Activated CD8-positive, alpha-beta T cell treated with anti-CD3 and anti-CD28 coated beads, Interleukin-2, amount 10 ng/mL, durations not matched to agents 7 days and 5 days (primary cell): ENCODE measurements around the gene CSAD. TPM values are rescaled to one million over a fixed set of nuclear protein-coding genes. Genes with fewer than 3 reads are reported as not detected.

ENCODE experiments used
- ATAC-seq: fragments of 150-1000 bp; cut with Tn5 transposase; one replicate; pipeline ENCODE4 v1.10.0; 2021; ENCODE audit warnings: moderate library complexity
- CTCF ChIA-PET: fragments of 350-600 bp; sonication (Branson Sonifier 250); formaldehyde crosslinking; loops from one replicate; lab custom pipeline; 2021; ENCODE audit warnings: antibody characterized with exemption; lab: Charles Lee
- POLR2A ChIA-PET: fragments of 350-600 bp; sonication (Branson Sonifier 250); formaldehyde crosslinking; loops from one replicate; lab custom pipeline; 2021; ENCODE audit warnings: antibody characterized with exemption; lab: Charles Lee
- DNase-seq: peaks from one replicate; pipeline ENCODE4 v3.0.0-alpha.2; 2020
- H3K27ac Mint-ChIP-seq: one replicate; pipeline ENCODE4 v1.8.0; 2021; ENCODE audit warnings: mild to moderate bottlenecking, mixed read lengths
- H3K27me3 Mint-ChIP-seq: one replicate; pipeline ENCODE4 v1.8.0; 2021; ENCODE audit warnings: low read depth, mixed read lengths
- H3K36me3 Mint-ChIP-seq: one replicate; pipeline ENCODE4 v1.8.0; 2021; ENCODE audit warnings: low read depth, mixed read lengths
- H3K4me1 Mint-ChIP-seq: one replicate; pipeline ENCODE4 v1.8.0; 2021; ENCODE audit warnings: low read depth, mixed read lengths
- H3K4me3 Mint-ChIP-seq: one replicate; pipeline ENCODE4 v1.8.0; 2021; ENCODE audit warnings: mild to moderate bottlenecking, mixed read lengths
- H3K9me3 Mint-ChIP-seq: one replicate; pipeline ENCODE4 v1.8.0; 2022; ENCODE audit warnings: mixed read lengths; ENCODE audit not compliant: insufficient read depth
- total RNA-seq, 2 experiments: library from RNA; stranded (reverse); gene quantifications; one replicate each; pipeline ENCODE4 v1.2.3, GENCODE V29; 2021

CSAD gene
- total RNA-seq, 2 experiments from 2014 or later = 15.7 to 17.0 TPM

- ChIA-PET CTCF (interaction anchor here (0.9 to 15.1 kb wide), 10 partner anchors 8 to 152 kb away, joined by 3 to 401 read pairs (median 20); partner anchors contain the start of genes AAAS, ESPL1, ITGB7 and MYG1), POLR2A (interaction anchor here (0.8 to 9.6 kb wide), 5 partner anchors 9 to 51 kb away, joined by 3 to 88 read pairs (median 5); partner anchors contain the start of genes ESPL1 and ITGB7)
- H3K4me1 Mint-ChIP-seq = peaks cover 76% of the 10 kb centered on the region
- peak overlapping the region; percentile 97 for H3K4me3 Mint-ChIP-seq
- peak overlapping the region; percentile 90 for H3K27ac Mint-ChIP-seq
- no peaks in the 10 kb centered on the region for H3K27me3 Mint-ChIP-seq
- ATAC-seq (no peak), DNase-seq (peak; percentile 55)
- H3K36me3 Mint-ChIP-seq = peaks cover 64% of the 10 kb centered on the region
- no peaks in the 10 kb centered on the region for H3K9me3 Mint-ChIP-seq
These were observed 36.6 kb upstream of the CSAD start for GRCh38 chr12:53217051-53217930.

- Mint-ChIP-seq H3K9me3 (no peaks in the 10 kb centered on the region), H3K27me3 (no peaks in the 10 kb centered on the region), H3K4me1 (peaks cover 82% of the 10 kb centered on the region), H3K36me3 (peaks cover 80% of the 10 kb centered on the region), H3K4me3 (no peak overlapping the region), H3K27ac (peak overlapping the region; percentile 90)
- ATAC-seq (no peak), DNase-seq (no peak)
- ChIA-PET CTCF (interaction anchor here (1.0 to 15.1 kb wide), 9 partner anchors 14 to 107 kb away, joined by 3 to 401 read pairs (median 24); partner anchors contain the start of genes AAAS, ESPL1, MYG1 and PFDN5), POLR2A (interaction anchor here (1.1 to 9.6 kb wide), 4 partner anchors 7 to 77 kb away, joined by 3 to 88 read pairs (median 25); partner anchors contain the start of genes CSAD, ESPL1, ITGB7 and ZNF740)
These were observed 34.8 kb upstream of the CSAD start for GRCh38 chr12:53215497-53215896.

GRCh38 chr12:53214687-53215455, 34.1 kb upstream of the CSAD start:
- Mint-ChIP-seq H3K4me1 (peaks cover 87% of the 10 kb centered on the region), H3K4me3 (no peak overlapping the region), H3K36me3 (peaks cover 86% of the 10 kb centered on the region), H3K27me3 (no peaks in the 10 kb centered on the region), H3K27ac (peak overlapping the region; percentile 90), H3K9me3 (no peaks in the 10 kb centered on the region)
- ChIA-PET POLR2A (interaction anchor here (0.8 to 9.6 kb wide), 3 partner anchors 34 to 76 kb away, joined by 3 to 88 read pairs (median 4); partner anchors contain the start of genes CSAD, ESPL1 and ZNF740), CTCF (interaction anchor here (0.8 to 15.1 kb wide), 16 partner anchors 9 to 149 kb away, joined by 3 to 401 read pairs (median 12); partner anchors contain the start of genes AAAS, ESPL1, MYG1 and PFDN5)
- ATAC-seq = no peak
- DNase-seq = no peak

- CTCF ChIA-PET = interaction anchor here (0.8 to 15.1 kb wide), 31 partner anchors 9 to 151 kb away, joined by 3 to 401 read pairs (median 5); partner anchors contain the start of genes AAAS, CSAD, ESPL1 and MYG1
- Mint-ChIP-seq H3K27me3 (no peaks in the 10 kb centered on the region), H3K9me3 (no peaks in the 10 kb centered on the region), H3K36me3 (peaks cover 86% of the 10 kb centered on the region), H3K4me1 (peaks cover 90% of the 10 kb centered on the region), H3K27ac (peak overlapping the region; percentile 65), H3K4me3 (no peak overlapping the region)
- no peak for ATAC-seq
- DNase-seq = no peak
- POLR2A ChIA-PET = interaction anchor here (0.6 to 9.6 kb wide), 4 partner anchors 33 to 76 kb away, joined by 3 to 88 read pairs (median 6); partner anchors contain the start of gene ESPL1
These were observed 33.5 kb upstream of the CSAD start for GRCh38 chr12:53214221-53214620.

GRCh38 chr12:53213348-53213747, 32.6 kb upstream of the CSAD start:
- no peaks in the 10 kb centered on the region for H3K27me3 Mint-ChIP-seq
- DNase-seq (peak; percentile 88), ATAC-seq (peak; percentile 64)
- H3K9me3 Mint-ChIP-seq = no peaks in the 10 kb centered on the region
- no peak overlapping the region for H3K4me3 Mint-ChIP-seq
- peaks cover 83% of the 10 kb centered on the region for H3K36me3 Mint-ChIP-seq
- H3K4me1 Mint-ChIP-seq = peaks cover 92% of the 10 kb centered on the region
- H3K27ac Mint-ChIP-seq = peak overlapping the region; percentile 65
- CTCF ChIA-PET = interaction anchor here (0.5 to 15.1 kb wide), 38 partner anchors 10 to 150 kb away, joined by 3 to 401 read pairs (median 5); partner anchors contain the start of genes AAAS, CSAD, ESPL1 and MYG1
- POLR2A ChIA-PET = interaction anchor here (1.2 to 9.6 kb wide), 3 partner anchors 31 to 55 kb away, joined by 3 to 88 read pairs (median 8); partner anchors contain the start of gene ESPL1

- no peak for DNase-seq
- Mint-ChIP-seq H3K4me3 (no peak overlapping the region), H3K9me3 (no peaks in the 10 kb centered on the region), H3K36me3 (peaks cover 80% of the 10 kb centered on the region), H3K27ac (no peak overlapping the region), H3K27me3 (no peaks in the 10 kb centered on the region), H3K4me1 (peaks cover 93% of the 10 kb centered on the region)
- ChIA-PET CTCF (interaction anchor here (0.9 to 15.1 kb wide), 26 partner anchors 14 to 296 kb away, joined by 3 to 401 read pairs (median 7); partner anchors contain the start of genes AAAS, CSAD, ESPL1 and MYG1), POLR2A (interaction anchor here (0.9 to 9.6 kb wide), 3 partner anchors 32 to 55 kb away, joined by 3 to 88 read pairs (median 3); partner anchors contain the start of gene ESPL1)
- no peak for ATAC-seq
These were observed 32.2 kb upstream of the CSAD start for GRCh38 chr12:53212931-53213330.

GRCh38 chr12:53211476-53212381, 31.0 kb upstream of the CSAD start:
- Mint-ChIP-seq H3K4me1 (peaks cover 92% of the 10 kb centered on the region), H3K27me3 (no peaks in the 10 kb centered on the region), H3K36me3 (peaks cover 78% of the 10 kb centered on the region), H3K4me3 (no peak overlapping the region), H3K27ac (peak overlapping the region; percentile 12), H3K9me3 (no peaks in the 10 kb centered on the region)
- ChIA-PET CTCF (interaction anchor here (0.8 to 15.1 kb wide), 29 partner anchors 8 to 297 kb away, joined by 3 to 401 read pairs (median 5); partner anchors contain the start of genes AAAS, CSAD, ESPL1 and MYG1), POLR2A (interaction anchor here (0.9 to 1.4 kb wide), 3 partner anchors 10 to 84 kb away, joined by 3 to 4 read pairs (median 3); partner anchors contain the start of genes ESPL1 and PFDN5)
- no peak for ATAC-seq
- DNase-seq = no peak

GRCh38 chr12:53210843-53211242, 30.1 kb upstream of the CSAD start:
- Mint-ChIP-seq H3K4me3 (no peak overlapping the region), H3K27me3 (no peaks in the 10 kb centered on the region), H3K27ac (no peak overlapping the region), H3K36me3 (peaks cover 77% of the 10 kb centered on the region), H3K9me3 (no peaks in the 10 kb centered on the region), H3K4me1 (peaks cover 83% of the 10 kb centered on the region)
- ATAC-seq (no peak), DNase-seq (no peak)
- POLR2A ChIA-PET = interaction anchor here (1.4 to 4.6 kb wide), 3 partner anchors 8 to 58 kb away, joined by 4 to 46 read pairs (median 22); partner anchors contain the start of gene ESPL1
- CTCF ChIA-PET = interaction anchor here (0.7 to 15.1 kb wide), 19 partner anchors 9 to 298 kb away, joined by 3 to 401 read pairs (median 7); partner anchors contain the start of genes AAAS, CSAD, ESPL1 and MYG1

- Mint-ChIP-seq H3K4me3 (peak overlapping the region; percentile 81), H3K36me3 (peaks cover 75% of the 10 kb centered on the region), H3K27ac (peak overlapping the region; percentile 95), H3K27me3 (no peaks in the 10 kb centered on the region), H3K9me3 (no peaks in the 10 kb centered on the region), H3K4me1 (peaks cover 80% of the 10 kb centered on the region)
- peak; percentile 70 for DNase-seq
- ChIA-PET POLR2A (interaction anchor here (0.6 to 4.6 kb wide), 11 partner anchors 10 to 171 kb away, joined by 3 to 46 read pairs (median 4); partner anchors contain the start of genes CSAD, ESPL1, MYG1 and SP1), CTCF (interaction anchor here (1.0 to 15.1 kb wide), 13 partner anchors 10 to 143 kb away, joined by 3 to 401 read pairs (median 8); partner anchors contain the start of genes AAAS, ESPL1, MYG1 and PFDN5)
- ATAC-seq = peak; percentile 37
These were observed 28.2 kb upstream of the CSAD start for GRCh38 chr12:53208877-53209463.
